Activated CD4-positive, alpha-beta T cell treated with anti-CD3 and anti-CD28 coated beads, Interleukin-2, amount 50 U/mL, for 24 hours (primary cell): Measurements from ENCODE around the gene VGLL3.
"Not testable (repeated sequence)": the region's sequence is repeated elsewhere in the genome, so short reads cannot be mapped to it uniquely, and the experiment has no call there.

Source experiments
- DNase-seq, 2 donors: peaks; one replicate each; pipeline ENCODE4 v3.0.0-alpha.2; 2020; ENCODE audit warnings: low read depth in 1 of 2, low spot score in 1 of 2

The VGLL3 gene, protein sequence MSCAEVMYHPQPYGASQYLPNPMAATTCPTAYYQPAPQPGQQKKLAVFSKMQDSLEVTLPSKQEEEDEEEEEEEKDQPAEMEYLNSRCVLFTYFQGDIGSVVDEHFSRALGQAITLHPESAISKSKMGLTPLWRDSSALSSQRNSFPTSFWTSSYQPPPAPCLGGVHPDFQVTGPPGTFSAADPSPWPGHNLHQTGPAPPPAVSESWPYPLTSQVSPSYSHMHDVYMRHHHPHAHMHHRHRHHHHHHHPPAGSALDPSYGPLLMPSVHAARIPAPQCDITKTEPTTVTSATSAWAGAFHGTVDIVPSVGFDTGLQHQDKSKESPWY

DNA sequence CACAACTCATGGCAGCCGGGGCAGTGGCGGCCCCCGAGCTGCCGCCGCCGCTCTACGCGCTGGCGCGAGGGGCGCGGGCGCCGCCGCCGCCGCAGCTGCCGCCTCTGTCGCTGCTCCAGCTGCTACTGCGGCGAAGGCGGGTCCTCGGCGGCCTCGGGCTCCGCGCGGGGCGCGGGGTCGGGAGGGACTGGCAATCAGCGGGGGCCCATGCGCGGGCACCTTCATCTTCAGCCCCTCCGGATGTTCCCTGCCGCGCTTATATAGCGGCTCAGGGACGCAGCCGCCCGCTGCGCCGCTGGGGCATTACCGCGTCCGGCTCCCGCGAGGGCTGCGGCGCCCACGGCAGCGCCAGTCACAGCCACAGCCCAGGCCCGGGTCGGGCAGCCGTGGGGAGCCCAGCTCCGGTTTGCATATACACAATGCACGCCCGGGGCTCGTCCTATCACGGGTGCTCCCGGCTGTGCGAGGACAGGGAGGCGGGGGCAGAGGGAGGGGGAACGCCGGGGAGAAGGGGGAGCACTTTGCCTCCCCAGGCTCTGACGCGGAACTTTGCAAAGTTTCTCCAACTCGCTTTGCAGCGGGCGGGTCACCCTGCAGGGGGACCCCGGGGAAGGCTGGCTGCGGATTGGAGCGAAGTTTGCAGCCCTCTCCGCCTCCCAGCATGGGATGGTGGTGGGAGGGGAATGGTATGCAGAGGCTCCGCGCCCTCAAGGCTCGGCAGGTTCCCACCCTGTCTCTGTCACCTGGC, at the start of gene VGLL3:
VGLL3 (minus strand) TSS at position 416 of the 748 bp plus-strand sequence; CDS start at position 10, 406 bp downstream.
- no peak for DNase-seq

DNA sequence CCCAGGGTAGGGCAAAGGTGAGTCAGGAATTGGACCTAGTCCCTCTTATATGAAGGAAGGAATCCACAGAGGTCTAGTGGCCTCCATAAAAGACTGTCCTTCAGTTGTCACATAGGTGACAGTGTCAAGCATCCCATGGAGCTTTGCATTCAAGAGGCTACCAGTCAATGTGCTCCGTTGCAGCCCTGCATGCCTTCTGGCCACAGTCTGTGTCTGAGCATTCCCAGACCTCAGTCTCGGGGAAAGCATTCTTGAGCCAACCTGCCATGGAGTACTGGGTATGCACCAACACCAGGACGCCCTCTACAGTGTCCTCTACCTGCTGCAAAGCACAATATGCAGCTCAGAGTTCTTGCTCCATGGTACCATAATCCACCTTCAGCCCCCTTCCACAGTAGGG, 46.7 kb upstream of the VGLL3 start:
- no peak for DNase-seq

DNA sequence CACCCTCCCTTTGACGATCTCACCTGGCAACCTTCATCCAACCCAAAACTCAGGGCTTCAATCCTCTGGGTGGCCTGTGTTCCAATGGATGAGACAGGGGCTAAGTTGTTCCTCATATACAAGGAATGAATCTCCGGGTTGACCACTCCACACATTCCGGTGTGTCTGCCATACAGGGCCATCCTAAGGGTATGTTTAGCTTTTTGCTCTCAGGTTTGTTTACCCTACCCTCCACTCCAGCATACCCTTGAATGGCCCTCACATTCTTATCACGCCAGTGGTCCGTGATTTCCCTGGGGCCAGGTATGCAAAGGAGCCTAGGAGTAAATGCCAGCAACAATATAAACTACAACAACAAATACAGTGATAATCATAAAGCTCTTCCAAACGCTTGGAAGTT, 45.7 kb upstream of the VGLL3 start:
- DNase-seq: no peak

DNA sequence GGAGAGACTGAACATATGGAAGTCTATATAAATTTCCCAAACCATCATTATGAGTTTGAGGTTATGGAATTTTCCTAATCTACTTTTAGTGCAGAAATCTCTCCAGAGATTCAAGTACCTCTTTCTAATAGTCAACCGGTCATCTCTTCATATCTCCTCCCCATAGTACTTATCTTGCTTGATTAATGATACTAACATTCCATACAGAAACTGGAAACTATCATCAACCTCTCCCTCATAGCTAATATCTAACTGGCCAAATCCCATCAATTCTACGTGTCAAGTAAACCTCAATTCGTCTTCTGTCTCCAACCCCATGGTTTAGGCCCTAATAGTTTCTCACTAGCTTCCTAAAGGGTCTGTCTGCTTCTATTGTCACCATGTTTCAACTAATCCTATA, 44.4 kb upstream of the VGLL3 start:
- no peak for DNase-seq

DNA sequence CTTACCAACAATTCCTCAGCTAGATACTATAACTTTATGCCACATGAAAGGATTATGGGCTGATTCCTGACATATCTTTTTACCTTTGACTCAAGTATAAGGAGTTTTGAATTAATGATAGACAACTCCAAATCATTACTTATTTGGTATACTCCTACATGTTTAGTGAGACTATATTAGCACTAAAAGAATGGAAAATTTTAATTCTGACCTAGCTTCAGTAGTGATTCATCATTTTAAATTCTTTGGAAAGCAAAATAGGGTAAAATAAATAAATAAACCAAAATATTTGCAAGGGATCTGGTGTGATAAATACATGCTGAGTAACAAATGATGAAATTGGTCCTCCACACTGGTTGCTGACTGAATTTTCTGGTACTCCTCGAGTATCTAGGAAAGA, 42.3 kb upstream of the VGLL3 start:
- DNase-seq: no peak

DNA sequence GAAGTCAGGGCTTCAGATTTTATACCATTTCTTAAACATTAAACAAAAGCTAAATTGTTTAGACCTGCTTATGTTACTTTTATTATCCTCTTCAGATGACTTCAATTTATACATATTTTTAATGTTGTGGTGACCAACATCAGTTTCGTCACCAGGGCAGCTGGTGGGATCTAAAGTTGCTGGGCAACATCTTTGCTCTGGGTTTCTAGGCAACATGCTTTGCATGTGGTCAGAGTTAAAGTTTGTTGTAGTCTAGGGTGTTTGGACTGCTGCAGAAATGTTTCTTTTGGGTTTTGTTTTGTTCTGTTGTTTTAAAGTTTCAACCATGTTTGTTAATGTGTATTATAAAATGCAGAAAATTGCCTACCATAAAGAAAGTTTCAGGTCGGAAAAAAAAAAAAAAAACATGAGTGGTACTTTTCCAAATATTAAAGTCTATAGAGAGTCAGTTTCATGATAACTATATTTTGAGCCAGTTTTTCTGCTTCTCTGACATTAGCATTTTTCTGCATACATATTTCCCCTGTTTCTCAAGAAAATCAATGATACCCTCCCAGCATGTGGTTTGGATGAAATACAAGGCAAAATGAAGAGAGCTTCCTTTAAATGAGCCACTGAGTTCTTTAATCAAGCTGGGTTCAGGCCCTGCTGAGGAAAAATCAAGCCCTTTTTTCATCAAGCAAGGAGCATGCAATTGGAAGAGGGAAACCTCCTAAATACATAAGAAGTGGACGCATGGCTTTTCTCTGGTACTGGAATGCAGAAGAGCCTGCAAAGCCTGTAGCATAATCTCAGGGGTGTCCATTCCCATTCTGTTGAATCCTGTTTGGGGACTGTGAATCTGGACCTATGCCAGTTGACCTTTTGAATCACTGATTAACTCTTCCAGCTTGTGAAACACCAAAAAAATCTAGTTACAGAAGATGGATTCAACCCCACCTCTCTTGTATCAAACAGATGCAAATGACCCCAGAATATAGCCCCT, 35.0 kb upstream of the VGLL3 start:
- no peak for DNase-seq

DNA sequence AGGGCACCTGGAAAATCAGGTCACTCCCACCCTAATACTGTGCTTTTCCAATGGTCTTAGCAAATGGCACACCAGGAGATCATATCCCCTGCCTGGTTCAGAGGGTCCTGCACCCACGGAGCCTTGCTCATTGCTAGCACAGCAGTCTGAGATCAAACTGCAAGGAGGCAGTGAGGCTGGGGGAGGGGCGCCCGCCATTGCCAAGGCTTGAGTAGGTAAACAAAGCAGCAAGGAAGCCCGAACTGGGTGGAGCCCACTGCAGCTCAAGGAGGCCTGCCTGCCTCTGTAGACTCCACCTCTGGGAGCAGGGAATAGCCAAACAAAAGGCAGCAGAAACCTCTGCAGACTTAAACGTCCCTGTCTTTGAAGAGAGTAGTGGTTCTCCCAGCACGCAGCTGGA, 26.4 kb upstream of the VGLL3 start:
- DNase-seq: not testable (repeated sequence)

DNA sequence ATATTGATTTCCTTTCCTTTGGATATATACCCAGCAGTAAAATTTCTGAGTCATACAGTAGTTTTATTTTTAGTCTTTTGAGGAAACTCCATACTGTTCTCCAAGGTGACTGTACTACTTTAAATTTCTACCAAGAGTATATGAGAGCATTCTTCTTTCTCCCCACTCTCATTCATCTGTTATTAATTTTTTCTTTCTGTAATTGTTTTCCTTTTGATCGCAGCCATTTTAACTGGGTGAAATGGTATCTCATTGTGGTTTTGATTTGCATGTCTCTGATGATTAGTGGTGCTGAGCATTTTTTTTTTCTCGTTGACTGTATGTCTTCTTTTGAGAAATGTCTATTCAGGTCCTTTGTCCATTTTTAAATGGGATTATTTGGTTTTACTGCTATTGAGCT, 18.3 kb upstream of the VGLL3 start:
- no peak for DNase-seq

DNA sequence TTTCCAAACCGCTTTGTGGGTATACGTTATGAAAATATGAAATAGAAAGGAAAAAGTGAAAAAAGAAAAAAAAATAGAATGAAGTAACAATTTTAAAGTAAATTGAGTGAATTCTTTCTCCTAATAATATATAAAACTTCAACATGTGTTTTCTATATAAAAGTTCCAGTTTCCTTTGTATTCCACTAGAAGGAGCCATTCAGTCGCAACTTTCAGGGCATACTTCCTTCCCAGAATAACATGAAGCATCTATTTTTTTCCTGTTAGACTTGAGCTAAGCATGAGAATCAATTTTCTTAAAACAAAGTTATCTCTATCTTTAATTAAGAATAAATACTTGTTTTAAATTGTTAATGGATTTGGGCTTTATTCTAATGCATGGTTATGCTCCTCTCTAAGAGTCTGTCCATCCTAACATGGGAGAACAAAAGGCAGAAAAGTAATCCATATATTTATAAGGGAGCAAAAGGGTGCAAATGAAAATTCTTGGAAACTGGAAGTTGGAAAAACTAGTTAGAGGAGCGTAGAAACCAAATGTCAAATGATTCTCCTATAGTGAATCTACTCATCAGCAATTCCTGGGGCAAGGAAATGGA, 16.0 kb upstream of the VGLL3 start:
- no peak for DNase-seq

DNA sequence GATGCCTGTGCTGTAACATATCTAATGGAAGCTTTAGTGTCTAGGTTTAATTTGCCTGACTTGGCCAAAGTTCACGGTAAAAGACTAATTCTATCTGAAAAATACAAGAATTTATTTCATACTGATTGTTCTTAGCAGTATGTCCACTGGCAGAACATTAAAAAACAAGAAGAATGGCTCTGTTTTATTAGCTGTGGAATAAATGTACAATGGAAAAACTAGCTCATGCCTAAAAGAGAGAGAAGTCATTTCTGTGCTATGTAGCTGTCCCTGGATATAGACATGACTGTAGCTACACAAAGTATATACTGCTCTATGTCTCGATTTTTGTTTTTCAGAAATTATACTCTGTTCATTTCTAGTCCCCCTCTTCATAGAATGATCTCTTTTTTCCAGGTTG, 13.9 kb upstream of the VGLL3 start:
- no peak for DNase-seq

DNA sequence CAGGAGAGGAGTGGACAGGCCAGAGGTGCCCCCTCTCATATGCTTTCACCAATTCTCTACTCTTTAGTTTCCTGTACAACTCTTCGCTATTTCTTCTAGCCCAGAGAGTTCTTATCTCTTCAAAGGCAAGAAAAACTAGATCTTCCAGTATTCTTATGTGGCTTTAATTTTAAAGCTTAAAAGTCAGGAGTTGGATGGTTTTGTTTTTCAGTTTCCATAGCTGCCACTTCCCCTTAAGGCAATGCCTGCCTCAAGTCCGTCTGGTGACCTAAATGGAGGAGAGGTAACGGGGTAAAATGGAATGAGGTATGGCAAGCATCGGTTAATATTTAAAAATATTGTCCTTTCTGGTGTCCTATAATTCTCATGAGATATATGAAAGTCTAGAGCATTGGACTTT, 11.4 kb upstream of the VGLL3 start:
- DNase-seq: no peak

DNA sequence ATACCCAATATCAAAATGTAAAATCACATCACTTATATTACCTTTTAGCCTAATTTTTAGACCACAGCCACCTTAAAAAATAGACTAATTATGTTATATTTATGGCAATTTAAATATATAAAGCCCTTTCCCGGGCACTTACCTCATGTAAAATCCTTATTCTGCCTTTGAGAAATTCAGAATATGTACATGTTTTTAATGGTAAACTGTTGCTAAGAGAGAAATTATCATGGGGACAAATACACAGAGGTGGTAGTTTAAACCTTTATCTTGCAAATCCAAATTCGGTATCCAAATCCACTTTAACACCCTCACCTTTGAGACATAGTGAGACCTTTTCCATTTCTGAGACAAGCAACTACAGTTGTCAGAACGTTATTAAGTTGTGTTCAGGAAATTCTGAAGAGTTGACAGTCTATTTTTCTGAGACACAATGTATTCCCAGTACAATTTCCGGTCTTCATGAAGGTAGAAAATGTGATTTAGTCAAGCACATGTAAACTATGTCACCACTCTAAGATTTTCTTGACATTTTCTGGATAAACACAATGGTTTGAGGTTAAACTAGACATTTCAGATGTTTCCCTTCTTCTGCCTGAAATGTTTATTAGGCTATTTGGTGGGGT, 10.6 kb upstream of the VGLL3 start:
- no peak for DNase-seq

DNA sequence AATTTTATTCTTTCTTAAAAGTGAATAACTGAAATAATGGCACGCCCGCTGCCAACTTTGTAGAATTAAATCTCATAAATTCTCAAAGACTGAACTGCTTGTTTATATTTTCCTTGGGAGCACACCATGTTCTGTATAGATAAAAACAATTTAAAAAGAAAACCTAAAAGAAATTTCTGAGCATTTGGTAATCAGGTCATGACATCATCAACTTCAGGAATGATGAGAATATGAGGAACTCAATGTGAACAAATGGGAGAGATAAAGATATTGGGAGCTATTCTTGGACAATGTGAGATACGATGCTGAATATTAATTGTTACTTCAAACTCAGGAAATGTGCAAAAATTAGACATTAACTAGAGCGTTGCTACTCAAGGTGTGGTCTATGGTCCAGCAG, 10.0 kb upstream of the VGLL3 start:
- no peak for DNase-seq

DNA sequence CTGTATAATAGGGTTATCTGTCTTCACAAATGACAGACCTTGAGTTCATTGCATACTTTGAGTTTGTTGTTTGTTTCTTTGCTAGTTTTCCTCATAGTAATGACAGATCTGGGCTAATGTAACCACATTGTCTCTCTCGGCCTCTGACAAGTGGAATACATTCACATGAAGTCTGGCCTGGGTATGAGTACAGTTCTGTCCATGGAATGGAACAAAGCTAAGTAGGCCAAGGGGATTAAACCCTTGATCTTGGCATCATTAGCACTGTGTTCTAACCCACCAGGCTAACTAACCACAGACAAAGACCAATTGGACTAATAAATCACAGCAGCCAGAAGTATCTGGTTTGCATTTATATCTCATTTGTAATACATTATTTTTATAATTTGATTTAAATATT, 7.6 kb upstream of the VGLL3 start:
- no peak for DNase-seq

DNA sequence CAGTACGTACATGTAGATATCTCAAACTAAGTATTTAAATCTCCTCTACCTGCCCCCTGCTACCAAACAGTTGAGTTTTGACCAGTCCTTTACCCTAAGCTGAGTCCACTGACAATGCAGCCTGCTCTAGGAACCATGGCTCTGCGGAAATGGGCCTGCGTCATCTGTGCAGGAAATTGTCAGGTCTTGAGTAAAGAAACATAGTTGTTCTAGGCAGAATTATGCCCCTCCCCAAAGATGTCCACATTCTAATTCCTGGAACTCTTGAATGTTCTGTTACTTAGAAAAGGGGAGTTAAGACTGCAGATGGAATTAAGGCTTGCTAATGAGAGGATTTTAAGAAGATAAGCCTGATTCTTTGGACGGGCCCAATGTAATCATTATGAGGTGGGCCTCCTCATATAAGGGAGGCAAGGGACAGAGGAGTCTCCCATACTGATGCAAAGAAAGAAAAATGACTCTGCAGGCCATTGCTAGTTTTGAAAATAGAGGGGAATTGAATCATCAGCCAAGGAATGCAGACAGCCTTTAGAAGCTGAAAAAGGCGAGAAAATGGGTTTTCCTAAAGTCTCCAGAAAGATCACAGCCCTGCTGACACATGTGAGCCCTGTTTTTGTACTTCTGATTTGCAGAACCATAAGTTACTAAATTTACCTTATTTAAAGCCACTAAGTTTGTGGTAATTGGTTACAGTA, 5.5 kb upstream of the VGLL3 start:
- no peak for DNase-seq

DNA sequence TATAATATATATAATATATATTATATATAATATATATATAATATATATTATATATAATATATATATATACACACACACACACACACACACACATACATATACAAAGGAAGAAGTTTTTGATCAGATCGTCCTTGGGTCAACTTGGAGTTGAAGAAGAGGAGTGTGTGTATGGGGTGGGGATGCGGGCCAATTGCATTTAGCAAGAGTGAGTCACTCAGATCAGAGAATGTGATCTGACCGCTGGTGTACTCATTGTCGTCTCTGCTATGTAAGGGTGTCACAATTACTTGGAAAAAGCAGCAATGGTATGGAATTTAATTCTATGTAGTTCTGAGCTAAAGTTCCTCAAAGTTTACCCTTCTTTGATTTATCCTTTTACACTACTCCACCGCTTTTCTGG, 4.6 kb upstream of the VGLL3 start:
- no peak for DNase-seq

DNA sequence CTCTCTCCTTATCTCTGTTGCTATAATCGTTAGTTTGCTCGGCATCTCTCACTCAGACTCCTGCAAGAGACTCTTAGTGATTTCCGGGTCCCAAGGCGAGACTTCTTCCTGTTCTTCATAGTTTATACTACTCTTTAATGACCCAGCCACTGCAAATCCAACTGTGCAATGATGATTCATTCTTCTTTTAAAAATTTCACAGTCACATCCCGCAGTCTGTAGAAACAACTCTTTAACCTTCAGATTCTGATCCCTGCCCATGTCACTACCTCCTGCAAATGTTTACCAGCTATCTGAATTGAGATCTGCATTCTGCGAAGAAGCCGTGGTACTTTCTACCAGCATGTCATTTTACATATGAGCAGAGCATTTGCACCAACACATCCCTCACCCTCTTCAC, 2.8 kb upstream of the VGLL3 start:
- DNase-seq: no peak

DNA sequence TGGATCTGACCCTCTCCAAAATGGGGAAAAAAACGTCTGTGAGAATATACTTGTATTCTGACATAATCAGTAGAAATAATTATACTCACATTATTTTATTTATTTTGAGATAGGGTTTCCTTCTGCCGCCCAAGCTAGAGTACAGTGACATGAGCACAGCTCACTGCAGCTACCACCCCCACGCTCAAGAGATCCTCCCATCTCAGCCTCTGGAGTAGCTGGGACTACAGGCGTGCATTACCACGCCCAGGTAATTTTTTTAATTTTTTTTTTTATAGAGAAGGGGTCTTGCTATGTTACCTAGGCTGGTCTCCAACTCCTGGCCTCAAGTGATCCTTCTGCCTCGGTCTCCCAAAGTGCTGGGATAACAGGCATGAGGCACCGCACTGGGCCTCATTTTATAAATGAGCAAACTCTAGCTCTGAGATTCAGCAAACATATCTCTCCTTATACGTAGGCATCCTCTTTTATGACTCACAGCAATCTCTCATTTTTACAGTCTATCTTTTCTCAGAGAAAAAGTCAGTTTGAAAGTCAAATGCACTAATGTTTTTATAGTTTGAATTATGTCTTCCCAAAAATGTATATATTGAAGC, 989 bp upstream of the VGLL3 start:
- no peak for DNase-seq

DNA sequence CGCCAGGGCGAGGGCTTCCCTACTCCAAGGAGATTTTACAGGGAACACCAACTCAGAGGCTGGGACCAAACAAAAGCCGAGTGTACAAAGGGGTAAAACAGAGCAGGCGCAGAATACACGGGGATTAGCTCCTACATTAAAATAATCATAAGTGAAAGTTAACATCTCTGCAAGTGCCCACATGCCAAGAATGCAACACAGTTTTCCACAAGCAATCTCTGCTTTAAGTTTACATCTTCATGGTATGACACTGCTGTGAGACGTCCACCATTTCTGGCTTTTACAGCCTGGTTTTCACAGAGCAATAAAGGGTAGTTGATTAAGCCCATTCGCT, 500 bp upstream of the VGLL3 start:
- no peak for DNase-seq
